ENCODE measurements around the gene JMJD1C.

DNA sequence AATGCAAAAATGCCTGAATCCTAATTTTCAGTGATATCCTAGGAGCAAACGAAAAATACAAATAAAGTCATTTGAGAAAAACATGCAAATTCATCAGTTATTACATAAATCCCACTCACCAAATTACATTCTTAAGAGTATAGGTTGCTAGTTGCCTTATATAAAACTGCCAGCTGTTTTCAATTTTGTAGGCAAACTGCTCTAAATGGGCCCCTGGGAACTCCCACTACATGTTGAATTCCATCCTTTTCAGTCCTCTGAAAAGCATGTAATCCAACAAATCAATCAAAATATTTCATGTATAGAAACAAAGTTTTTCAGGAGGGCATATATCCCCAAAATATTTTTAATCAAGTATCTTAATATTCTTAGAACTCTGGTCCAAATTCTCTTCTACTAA lies 2.1 kb upstream of the JMJD1C start:
- TF ChIP-seq, protein P1, sequence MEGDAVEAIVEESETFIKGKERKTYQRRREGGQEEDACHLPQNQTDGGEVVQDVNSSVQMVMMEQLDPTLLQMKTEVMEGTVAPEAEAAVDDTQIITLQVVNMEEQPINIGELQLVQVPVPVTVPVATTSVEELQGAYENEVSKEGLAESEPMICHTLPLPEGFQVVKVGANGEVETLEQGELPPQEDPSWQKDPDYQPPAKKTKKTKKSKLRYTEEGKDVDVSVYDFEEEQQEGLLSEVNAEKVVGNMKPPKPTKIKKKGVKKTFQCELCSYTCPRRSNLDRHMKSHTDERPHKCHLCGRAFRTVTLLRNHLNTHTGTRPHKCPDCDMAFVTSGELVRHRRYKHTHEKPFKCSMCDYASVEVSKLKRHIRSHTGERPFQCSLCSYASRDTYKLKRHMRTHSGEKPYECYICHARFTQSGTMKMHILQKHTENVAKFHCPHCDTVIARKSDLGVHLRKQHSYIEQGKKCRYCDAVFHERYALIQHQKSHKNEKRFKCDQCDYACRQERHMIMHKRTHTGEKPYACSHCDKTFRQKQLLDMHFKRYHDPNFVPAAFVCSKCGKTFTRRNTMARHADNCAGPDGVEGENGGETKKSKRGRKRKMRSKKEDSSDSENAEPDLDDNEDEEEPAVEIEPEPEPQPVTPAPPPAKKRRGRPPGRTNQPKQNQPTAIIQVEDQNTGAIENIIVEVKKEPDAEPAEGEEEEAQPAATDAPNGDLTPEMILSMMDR (IDR thresholded peaks at IDR 0.05), result no peak
- no peak for TF ChIP-seq POLR2A (IDR thresholded peaks at IDR 0.05)
